Ectodermal cell (in vitro differentiated cells): ENCODE measurements around the gene EDN3.

Source experiments
- H3K27ac ChIP-seq: 2 replicates; pipeline ENCODE4 v1.7.0; 2013; ENCODE audit warnings: mild to moderate bottlenecking, low read depth, low read length; ENCODE audit not compliant: insufficient read depth, poor library complexity, severe bottlenecking
- H3K27me3 ChIP-seq: 2 replicates; pipeline ENCODE4 v1.7.0; 2013; ENCODE audit warnings: mild to moderate bottlenecking, low read length; ENCODE audit not compliant: insufficient read depth, control insufficient read depth, poor library complexity, severe bottlenecking
- H3K36me3 ChIP-seq: one replicate; pipeline ENCODE4 v1.7.0; 2013; ENCODE audit warnings: low read length; ENCODE audit not compliant: control insufficient read depth, insufficient read depth
- H3K4me1 ChIP-seq: one replicate; pipeline ENCODE4 v1.7.0; 2013; ENCODE audit warnings: low read length; ENCODE audit not compliant: control insufficient read depth, insufficient read depth
- H3K4me3 ChIP-seq: 2 replicates; pipeline ENCODE4 v1.7.0; 2013; ENCODE audit warnings: low read depth, low read length, control low read depth; ENCODE audit not compliant: insufficient read depth
- H3K9me3 ChIP-seq: 2 replicates; pipeline ENCODE4 v1.7.0; 2013; ENCODE audit warnings: mild to moderate bottlenecking, low read length, moderate library complexity; ENCODE audit not compliant: control insufficient read depth
- WGBS, 2 experiments: methylation state at CpG; one replicate each; pipeline ENCODE4 v1.1.7; 2013; ENCODE audit warnings: missing lambda C conversion rate in 2 of 2; 5-methylcytosine and 5-hydroxymethylcytosine counted together

EDN3 gene

GRCh38 chr20:59307270-59307669 is 6.9 kb downstream of the EDN3 start:
- 95 to 96% methylated on average over 3 of the region's 3 CpGs for WGBS, 2 experiments
- Histone ChIP-seq H3K27ac (no peak overlapping the region), H3K9me3 (no peaks in the 10 kb centered on the region), H3K27me3 (peaks cover 24% of the 10 kb centered on the region), H3K36me3 (no peaks in the 10 kb centered on the region), H3K4me1 (peaks cover 5% of the 10 kb centered on the region), H3K4me3 (no peak overlapping the region)

- WGBS, 2 experiments, result 90 to 95% methylated on average over 10 of the region's 10 CpGs
- peaks cover 11% of the 10 kb centered on the region for H3K27me3 ChIP-seq
- no peak overlapping the region for H3K27ac ChIP-seq
- H3K4me3 ChIP-seq, result no peak overlapping the region
- peaks cover 5% of the 10 kb centered on the region for H3K4me1 ChIP-seq
- H3K36me3 ChIP-seq, result no peaks in the 10 kb centered on the region
- H3K9me3 ChIP-seq, result no peaks in the 10 kb centered on the region
These were observed 8.2 kb downstream of the EDN3 start for GRCh38 chr20:59308493-59309201.

- no peak overlapping the region for H3K4me3 ChIP-seq
- no peaks in the 10 kb centered on the region for H3K36me3 ChIP-seq
- 90 to 98% methylated on average over 3 of the region's 3 CpGs for WGBS, 2 experiments
- no peaks in the 10 kb centered on the region for H3K9me3 ChIP-seq
- peaks cover 5% of the 10 kb centered on the region for H3K27me3 ChIP-seq
- peaks cover 5% of the 10 kb centered on the region for H3K4me1 ChIP-seq
- H3K27ac ChIP-seq, result no peak overlapping the region
These were observed 8.8 kb downstream of the EDN3 start for GRCh38 chr20:59309218-59309617.

- no peaks in the 10 kb centered on the region for H3K27me3 ChIP-seq
- peaks cover 8% of the 10 kb centered on the region for H3K4me1 ChIP-seq
- H3K4me3 ChIP-seq, result no peak overlapping the region
- WGBS, 2 experiments, result 89 to 94% methylated on average over 2 of the region's 2 CpGs
- no peaks in the 10 kb centered on the region for H3K9me3 ChIP-seq
- no peaks in the 10 kb centered on the region for H3K36me3 ChIP-seq
- no peak overlapping the region for H3K27ac ChIP-seq
These were observed 14.6 kb downstream of the EDN3 start for GRCh38 chr20:59314997-59315396.

- Histone ChIP-seq H3K4me1 (peaks cover 8% of the 10 kb centered on the region), H3K27ac (no peak overlapping the region), H3K9me3 (no peaks in the 10 kb centered on the region), H3K27me3 (no peaks in the 10 kb centered on the region), H3K36me3 (no peaks in the 10 kb centered on the region), H3K4me3 (no peak overlapping the region)
- 96% methylated on average over 13 of the region's 13 CpGs for WGBS, 2 experiments
These were observed 16.7 kb downstream of the EDN3 start for GRCh38 chr20:59316911-59317731.

- H3K4me3 ChIP-seq, result no peak overlapping the region
- no peak overlapping the region for H3K27ac ChIP-seq
- no peaks in the 10 kb centered on the region for H3K27me3 ChIP-seq
- 92 to 93% methylated on average over 20 of the region's 20 CpGs for WGBS, 2 experiments
- peaks cover 8% of the 10 kb centered on the region for H3K4me1 ChIP-seq
- H3K9me3 ChIP-seq, result no peaks in the 10 kb centered on the region
- no peaks in the 10 kb centered on the region for H3K36me3 ChIP-seq
These were observed 17.9 kb downstream of the EDN3 start for GRCh38 chr20:59318201-59318790.

GRCh38 chr20:59318803-59319202 is 18.4 kb downstream of the EDN3 start:
- H3K4me3 ChIP-seq, result no peak overlapping the region
- H3K27me3 ChIP-seq, result no peaks in the 10 kb centered on the region
- no peaks in the 10 kb centered on the region for H3K9me3 ChIP-seq
- H3K36me3 ChIP-seq, result no peaks in the 10 kb centered on the region
- 71 to 74% methylated on average over 4 of the region's 4 CpGs for WGBS, 2 experiments
- peaks cover 8% of the 10 kb centered on the region for H3K4me1 ChIP-seq
- no peak overlapping the region for H3K27ac ChIP-seq

GRCh38 chr20:59320426-59320825 is 20.0 kb downstream of the EDN3 start:
- no peaks in the 10 kb centered on the region for H3K9me3 ChIP-seq
- H3K36me3 ChIP-seq, result no peaks in the 10 kb centered on the region
- H3K27ac ChIP-seq, result no peak overlapping the region
- no peaks in the 10 kb centered on the region for H3K27me3 ChIP-seq
- peaks cover 8% of the 10 kb centered on the region for H3K4me1 ChIP-seq
- H3K4me3 ChIP-seq, result no peak overlapping the region
- 93 to 97% methylated on average over 10 of the region's 10 CpGs for WGBS, 2 experiments

- 93 to 95% methylated on average over 16 of the region's 16 CpGs for WGBS, 2 experiments
These were observed 20.6 kb downstream of the EDN3 start for GRCh38 chr20:59320854-59321647.

More at GRCh38 chr20:59320854-59321647, 20.6 kb downstream of the EDN3 start:
- H3K4me1 ChIP-seq, result peaks cover 8% of the 10 kb centered on the region
- no peaks in the 10 kb centered on the region for H3K36me3 ChIP-seq
- H3K9me3 ChIP-seq, result no peaks in the 10 kb centered on the region
- H3K27me3 ChIP-seq, result no peaks in the 10 kb centered on the region
- H3K27ac ChIP-seq, result no peak overlapping the region
- H3K4me3 ChIP-seq, result no peak overlapping the region
